ENCODE data around the gene CAMSAP1.

Gene CAMSAP1

DNA sequence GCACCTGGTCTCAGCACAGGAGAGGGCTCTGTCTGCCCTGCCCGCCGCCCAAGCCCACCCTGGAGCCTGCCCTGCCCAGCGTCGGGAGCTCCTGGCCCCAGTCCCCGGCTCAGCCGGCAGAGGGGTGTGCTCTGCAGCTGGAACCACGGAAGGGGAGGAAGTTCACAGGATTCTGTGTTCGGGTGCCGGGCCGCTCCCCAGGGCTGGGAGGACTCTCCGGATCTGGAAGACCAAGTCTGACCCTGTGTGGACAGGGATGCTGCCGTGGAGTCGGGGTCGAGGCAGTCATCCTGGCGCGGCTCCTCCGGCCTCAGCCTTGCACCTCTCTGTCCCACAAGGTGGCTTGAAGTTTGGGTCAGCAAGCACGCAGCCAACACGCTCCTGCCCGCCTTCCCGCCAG, 126.7 kb downstream of the CAMSAP1 start:
- H3K36me3 ChIP-seq = no peaks in the 10 kb centered on the region
- no peaks in the 10 kb centered on the region for H3K4me1 ChIP-seq
- H3K4me3 ChIP-seq = no peak overlapping the region
- no peak overlapping the region for H3K27ac ChIP-seq
- no peaks in the 10 kb centered on the region for H4K20me1 ChIP-seq
- no peak overlapping the region for H3K9ac ChIP-seq
- H3K4me2 ChIP-seq = no peak overlapping the region
- no peaks in the 10 kb centered on the region for H3K27me3 ChIP-seq
- no peaks in the 10 kb centered on the region for H3K9me3 ChIP-seq
- TF ChIP-seq Cebpa-rat (IDR thresholded peaks at IDR 0.05) = no peak

DNA sequence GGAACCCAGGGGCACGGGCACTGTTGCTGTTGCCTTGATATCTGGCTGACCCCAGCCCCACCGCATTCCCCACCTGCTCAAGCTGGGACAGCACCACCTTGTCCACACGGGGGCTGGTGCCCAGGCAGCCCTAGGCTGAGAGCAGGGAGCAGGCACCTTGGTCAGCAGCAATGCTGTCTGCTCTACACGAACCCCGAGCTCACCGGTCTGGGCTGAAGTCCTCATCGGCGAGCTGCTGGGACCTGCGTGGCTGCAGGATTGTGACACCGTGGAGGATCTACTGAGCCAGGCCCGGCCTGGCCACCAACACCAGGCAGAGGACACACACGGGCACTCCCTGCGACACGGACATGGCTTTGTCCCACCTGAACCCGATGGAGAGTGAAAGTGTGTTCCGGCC, 127.3 kb downstream of the CAMSAP1 start:
- no peak for TF ChIP-seq Cebpa-rat (IDR thresholded peaks at IDR 0.05)
- Histone ChIP-seq H3K4me2 (no peak overlapping the region), H3K27me3 (no peaks in the 10 kb centered on the region)

DNA sequence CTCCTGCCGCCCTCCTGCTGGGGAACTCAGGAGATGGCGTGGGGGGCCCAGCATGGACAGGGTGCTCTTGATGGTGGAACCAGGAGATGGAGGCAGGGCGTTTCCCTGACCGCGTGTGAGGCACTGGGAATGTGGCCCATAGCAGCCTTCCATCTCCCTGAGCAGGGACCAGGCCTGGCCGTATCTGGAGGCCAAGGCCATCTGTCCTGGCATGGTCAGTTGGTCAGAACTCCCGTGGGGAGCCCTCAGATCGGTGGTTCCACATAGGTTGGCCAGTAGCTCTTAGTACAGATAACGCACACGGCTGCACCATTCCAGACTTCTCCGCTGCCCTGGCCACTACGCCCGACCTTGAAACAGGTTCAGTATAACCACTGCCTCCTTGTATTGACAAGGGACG, 127.8 kb downstream of the CAMSAP1 start:
- Histone ChIP-seq H4K20me1 (no peaks in the 10 kb centered on the region), H3K36me3 (no peaks in the 10 kb centered on the region), H3K27ac (no peak overlapping the region), H3K9me3 (no peaks in the 10 kb centered on the region), H3K27me3 (no peaks in the 10 kb centered on the region), H3K4me1 (no peaks in the 10 kb centered on the region), H3K4me3 (no peak overlapping the region), H3K9ac (no peak overlapping the region), H3K4me2 (no peak overlapping the region)
- no peak for TF ChIP-seq Cebpa-rat (IDR thresholded peaks at IDR 0.05)

More for the DNA sequence above, 127.3 kb downstream of the CAMSAP1 start:
- H4K20me1 ChIP-seq = no peaks in the 10 kb centered on the region
- no peak overlapping the region for H3K27ac ChIP-seq
- no peaks in the 10 kb centered on the region for H3K4me1 ChIP-seq
- H3K36me3 ChIP-seq = no peaks in the 10 kb centered on the region
- H3K9ac ChIP-seq = no peak overlapping the region
- no peak overlapping the region for H3K4me3 ChIP-seq
- no peaks in the 10 kb centered on the region for H3K9me3 ChIP-seq

DNA sequence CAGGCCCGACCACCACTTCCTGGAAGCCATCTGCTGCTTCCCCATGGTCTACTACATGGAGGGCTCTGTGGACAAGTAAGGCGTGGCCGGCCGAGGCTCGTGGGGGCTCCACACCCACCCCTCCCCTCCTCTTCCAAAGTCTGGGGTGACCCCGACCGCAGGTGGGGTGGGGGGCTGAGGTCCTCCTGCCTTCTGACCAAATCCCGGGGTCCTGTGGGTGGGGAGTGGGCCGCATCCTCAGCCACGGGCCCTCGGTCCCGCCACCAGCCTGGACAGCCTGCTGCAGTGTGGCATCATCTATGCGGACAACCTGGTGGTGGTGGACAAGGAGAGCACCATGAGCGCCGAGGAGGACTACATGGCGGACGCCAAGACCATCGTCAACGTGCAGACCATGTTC, 128.9 kb downstream of the CAMSAP1 start:
- H3K4me1 ChIP-seq = no peaks in the 10 kb centered on the region
- no peak overlapping the region for H3K4me2 ChIP-seq
- no peaks in the 10 kb centered on the region for H3K36me3 ChIP-seq
- H4K20me1 ChIP-seq = no peaks in the 10 kb centered on the region
- H3K27me3 ChIP-seq = no peaks in the 10 kb centered on the region
- H3K9me3 ChIP-seq = no peaks in the 10 kb centered on the region
- H3K9ac ChIP-seq = no peak overlapping the region
- no peak overlapping the region for H3K27ac ChIP-seq
- TF ChIP-seq Cebpa-rat (IDR thresholded peaks at IDR 0.05) = no peak
- H3K4me3 ChIP-seq = no peak overlapping the region

DNA sequence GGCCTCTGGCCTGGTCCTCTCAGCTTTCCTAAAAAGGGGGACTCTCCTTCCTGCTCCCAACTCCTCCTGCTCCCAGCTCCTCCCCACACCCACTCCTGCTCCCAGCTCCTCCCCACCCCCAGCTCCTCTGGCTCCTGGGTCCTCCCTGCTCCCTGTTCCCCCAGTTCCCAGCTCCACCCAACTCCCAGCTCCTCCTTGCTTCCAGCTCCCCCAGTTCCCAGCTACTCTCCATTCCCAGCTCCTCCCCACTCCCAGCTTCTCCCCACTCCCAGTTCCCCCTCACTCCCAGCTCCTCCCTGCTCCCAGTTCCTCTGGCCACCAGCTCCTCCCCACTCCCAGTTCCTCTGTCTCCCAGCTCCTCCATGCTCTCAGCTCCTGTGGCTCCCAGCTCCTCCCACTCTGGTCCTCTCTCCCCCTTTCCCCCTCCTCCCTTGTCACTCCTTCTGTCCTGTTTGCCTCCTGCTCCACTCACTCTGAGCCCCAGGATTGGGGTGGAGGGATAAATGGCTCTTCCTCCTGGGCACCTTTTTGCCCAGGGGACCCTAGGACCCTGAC, 129.6 kb downstream of the CAMSAP1 start:
- TF ChIP-seq Cebpa-rat (IDR thresholded peaks at IDR 0.05) = no peak
- Histone ChIP-seq H4K20me1 (no peaks in the 10 kb centered on the region), H3K27me3 (no peaks in the 10 kb centered on the region)

DNA sequence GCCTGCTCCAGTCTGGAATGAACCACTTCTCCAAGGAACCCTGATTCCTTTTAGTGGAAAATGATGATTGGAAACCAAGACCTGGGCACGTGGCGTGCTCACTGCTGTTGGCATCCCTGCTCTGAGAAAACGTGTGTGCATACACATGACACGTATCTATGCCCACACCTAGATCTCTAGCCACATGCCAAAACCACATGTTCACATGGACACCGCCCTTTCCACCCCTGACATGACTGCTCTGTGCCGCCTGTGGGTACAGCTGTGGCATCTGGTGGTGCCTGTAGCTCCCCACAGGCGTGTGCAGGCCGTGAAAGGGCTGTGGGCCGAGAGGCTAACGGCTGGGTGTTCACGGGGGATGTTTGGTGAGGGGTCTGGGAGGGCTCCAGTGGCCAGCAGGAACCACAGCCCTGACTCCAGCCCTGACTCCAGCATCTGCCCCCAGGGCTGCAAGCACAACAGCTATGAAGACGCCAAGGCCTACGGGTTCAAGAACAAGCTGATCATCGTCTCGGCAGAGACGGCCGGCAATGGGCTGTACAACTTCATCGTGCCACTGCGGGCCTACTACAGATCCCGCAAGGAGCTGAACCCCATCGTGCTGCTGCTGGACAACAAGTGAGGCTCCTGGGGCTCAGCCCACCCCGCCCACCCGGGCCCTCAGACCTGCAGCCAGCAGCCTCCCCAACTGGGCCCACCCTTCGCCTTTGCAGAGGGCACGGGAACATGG, 130.3 kb downstream of the CAMSAP1 start:
- Histone ChIP-seq H3K4me3 (no peak overlapping the region), H3K27ac (no peak overlapping the region), H3K36me3 (no peaks in the 10 kb centered on the region), H3K9ac (no peak overlapping the region), H3K4me1 (no peaks in the 10 kb centered on the region), H3K4me2 (no peak overlapping the region), H3K27me3 (no peaks in the 10 kb centered on the region), H4K20me1 (no peaks in the 10 kb centered on the region), H3K9me3 (no peaks in the 10 kb centered on the region)
- TF ChIP-seq Cebpa-rat (IDR thresholded peaks at IDR 0.05) = no peak

More for the DNA sequence above, 129.6 kb downstream of the CAMSAP1 start:
- Histone ChIP-seq H3K36me3 (no peaks in the 10 kb centered on the region), H3K4me1 (no peaks in the 10 kb centered on the region), H3K9me3 (no peaks in the 10 kb centered on the region), H3K4me2 (no peak overlapping the region), H3K4me3 (no peak overlapping the region), H3K9ac (no peak overlapping the region), H3K27ac (no peak overlapping the region)

DNA sequence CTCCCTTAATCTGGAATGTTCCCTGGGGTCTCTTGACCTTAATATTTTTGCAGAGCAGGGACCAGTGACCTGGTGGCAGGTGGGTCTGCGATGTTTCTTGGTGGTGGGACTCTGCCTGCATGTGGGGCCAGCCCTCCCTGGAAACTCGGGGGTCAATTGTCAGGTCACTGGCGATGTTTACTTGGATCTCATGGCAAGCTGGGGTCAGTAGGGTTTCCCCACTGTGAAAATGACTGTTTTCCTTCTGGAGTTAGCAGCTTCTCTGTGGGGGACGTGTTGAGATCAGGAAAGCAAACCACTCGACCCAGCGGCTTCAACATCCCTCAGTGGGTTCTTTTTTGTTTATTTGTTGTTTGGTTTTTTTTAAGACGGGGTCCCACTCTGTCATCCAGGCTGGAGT, 131.4 kb downstream of the CAMSAP1 start:
- no peaks in the 10 kb centered on the region for H3K9me3 ChIP-seq
- H3K4me1 ChIP-seq = no peaks in the 10 kb centered on the region
- no peaks in the 10 kb centered on the region for H3K36me3 ChIP-seq
- H3K9ac ChIP-seq = no peak overlapping the region
- no peak overlapping the region for H3K27ac ChIP-seq
- no peaks in the 10 kb centered on the region for H3K27me3 ChIP-seq
- H4K20me1 ChIP-seq = no peaks in the 10 kb centered on the region
- no peak overlapping the region for H3K4me2 ChIP-seq
- no peak overlapping the region for H3K4me3 ChIP-seq
- no peak for TF ChIP-seq Cebpa-rat (IDR thresholded peaks at IDR 0.05)

DNA sequence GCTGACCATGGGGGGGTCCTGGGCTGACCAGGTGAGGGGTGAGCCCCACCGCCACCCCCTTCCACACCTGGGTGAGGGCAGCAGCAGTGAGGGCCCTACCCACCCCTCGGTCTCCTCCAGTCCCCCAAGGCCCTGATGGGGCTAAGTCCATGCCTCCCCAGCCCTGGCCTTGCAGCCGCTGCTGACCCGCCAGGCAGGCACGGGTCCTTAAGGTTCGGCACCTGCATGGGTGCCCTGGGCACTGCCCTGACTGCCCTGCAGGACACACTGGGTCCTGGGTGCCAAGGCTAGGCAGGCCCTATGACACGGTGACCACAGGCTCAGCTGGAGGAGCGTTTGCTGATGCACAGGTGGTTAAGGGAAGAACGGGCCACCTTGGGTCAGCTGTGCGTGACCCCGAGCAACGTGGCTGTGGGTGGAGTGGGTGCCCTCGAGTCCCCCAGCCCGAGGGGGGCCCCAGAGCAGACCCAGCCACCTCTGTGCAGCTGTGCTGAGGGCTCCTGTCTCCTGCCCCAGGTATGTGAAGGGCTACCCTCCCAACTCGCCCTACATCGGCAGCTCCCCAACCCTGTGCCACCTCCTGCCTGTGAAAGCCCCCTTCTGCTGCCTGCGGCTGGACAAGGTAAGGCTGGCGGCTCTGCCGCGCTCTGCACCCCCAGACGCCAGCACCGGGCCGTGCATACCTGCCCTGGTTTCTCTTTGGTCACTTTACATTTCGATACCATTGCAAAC, 132.4 kb downstream of the CAMSAP1 start:
- no peak for TF ChIP-seq Cebpa-rat (IDR thresholded peaks at IDR 0.05)
- no peak overlapping the region for H3K4me3 ChIP-seq
- H3K9ac ChIP-seq = no peak overlapping the region
- H3K36me3 ChIP-seq = no peaks in the 10 kb centered on the region
- H3K9me3 ChIP-seq = no peaks in the 10 kb centered on the region
- H3K27ac ChIP-seq = no peak overlapping the region
- no peaks in the 10 kb centered on the region for H3K27me3 ChIP-seq
- no peaks in the 10 kb centered on the region for H4K20me1 ChIP-seq
- no peak overlapping the region for H3K4me2 ChIP-seq
- no peaks in the 10 kb centered on the region for H3K4me1 ChIP-seq

DNA sequence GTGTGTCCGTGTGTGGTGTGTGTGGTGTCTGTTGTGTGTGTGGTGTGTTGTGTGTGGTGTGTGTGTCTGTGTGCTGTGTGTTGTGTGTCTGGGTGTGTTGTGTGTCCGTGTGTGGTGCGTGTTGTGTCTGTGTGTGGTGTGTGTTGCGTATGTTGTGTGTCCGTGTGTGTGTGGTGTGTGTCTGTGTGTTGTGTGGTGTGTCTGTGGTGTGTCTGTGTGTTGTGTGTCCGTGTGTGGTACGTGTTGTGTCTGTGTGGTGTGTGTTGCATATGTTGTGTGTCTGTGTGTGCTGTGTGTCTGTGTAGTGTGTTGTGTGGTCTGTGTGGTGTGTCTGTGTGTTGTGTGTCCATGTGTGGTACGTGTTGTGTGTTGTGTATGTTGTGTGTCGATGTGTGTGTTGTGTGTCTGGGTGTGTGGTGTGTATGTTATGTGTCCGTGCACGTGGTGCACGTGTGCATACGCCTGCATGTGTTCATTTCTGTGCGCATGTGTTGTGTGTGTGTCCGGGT, 133.1 kb downstream of the CAMSAP1 start:
- no peaks in the 10 kb centered on the region for H3K27me3 ChIP-seq
- no peak overlapping the region for H3K27ac ChIP-seq
- H3K9ac ChIP-seq = no peak overlapping the region
- H3K9me3 ChIP-seq = no peaks in the 10 kb centered on the region
- TF ChIP-seq Cebpa-rat (IDR thresholded peaks at IDR 0.05) = no peak
- no peaks in the 10 kb centered on the region for H3K36me3 ChIP-seq
- H4K20me1 ChIP-seq = no peaks in the 10 kb centered on the region
- no peak overlapping the region for H3K4me3 ChIP-seq
- no peaks in the 10 kb centered on the region for H3K4me1 ChIP-seq
- H3K4me2 ChIP-seq = no peak overlapping the region

Data from BLaER1 (cell line).